ENCODE data around the gene COL18A1.

The COL18A1 gene

DNA sequence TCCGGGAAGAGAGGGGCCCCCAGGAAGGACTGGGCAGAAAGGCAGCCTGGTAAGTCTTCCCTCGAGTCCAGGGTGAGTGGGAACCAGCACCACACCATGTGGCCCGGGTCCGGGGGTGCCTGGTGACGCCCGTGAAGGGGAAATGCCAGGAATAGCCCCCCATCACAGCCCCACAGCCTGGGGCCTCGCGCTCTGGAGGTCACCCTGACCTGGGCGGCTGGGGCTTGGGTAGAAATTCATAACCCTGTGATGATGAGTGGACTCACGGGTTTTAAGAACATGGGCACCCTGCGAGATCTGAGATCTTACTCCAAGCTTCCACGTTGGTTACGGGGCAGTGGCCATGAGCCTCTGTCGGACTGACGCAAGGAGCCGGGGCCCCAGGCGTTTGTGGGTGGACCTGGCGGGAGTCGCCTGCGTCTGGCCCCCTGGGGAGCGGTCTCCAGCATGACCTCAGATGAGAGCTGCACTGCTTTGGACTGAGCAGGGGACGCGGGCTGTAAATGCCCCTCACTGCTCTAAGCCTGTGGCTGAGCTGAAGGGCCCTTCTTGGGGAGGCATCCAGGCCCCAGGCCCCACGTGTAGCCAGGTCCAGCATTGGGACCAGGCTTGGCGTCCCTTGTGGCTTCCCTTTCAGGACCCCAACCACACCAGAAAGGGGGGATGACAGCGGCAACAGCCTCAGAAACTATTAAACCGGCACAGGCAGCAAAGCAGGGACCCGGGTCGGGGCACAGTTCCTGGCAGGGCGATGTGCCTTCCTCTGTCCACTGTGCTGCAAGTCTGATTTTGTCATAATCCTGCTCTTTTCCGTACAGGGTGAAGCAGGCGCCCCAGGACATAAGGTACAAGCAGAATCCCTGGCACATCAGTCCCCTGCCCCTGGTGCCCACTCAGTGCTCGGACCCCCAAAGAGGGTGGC, 77.3 kb downstream of the COL18A1 start:
- DNase-seq, result peak; percentile 34

- peak; percentile 92 for DNase-seq
Observed at GRCh38 chr21:45482899-45483821, 78.2 kb downstream of the COL18A1 start.

- no peak for DNase-seq
Observed at GRCh38 chr21:45484318-45484717, 79.4 kb downstream of the COL18A1 start.

DNA sequence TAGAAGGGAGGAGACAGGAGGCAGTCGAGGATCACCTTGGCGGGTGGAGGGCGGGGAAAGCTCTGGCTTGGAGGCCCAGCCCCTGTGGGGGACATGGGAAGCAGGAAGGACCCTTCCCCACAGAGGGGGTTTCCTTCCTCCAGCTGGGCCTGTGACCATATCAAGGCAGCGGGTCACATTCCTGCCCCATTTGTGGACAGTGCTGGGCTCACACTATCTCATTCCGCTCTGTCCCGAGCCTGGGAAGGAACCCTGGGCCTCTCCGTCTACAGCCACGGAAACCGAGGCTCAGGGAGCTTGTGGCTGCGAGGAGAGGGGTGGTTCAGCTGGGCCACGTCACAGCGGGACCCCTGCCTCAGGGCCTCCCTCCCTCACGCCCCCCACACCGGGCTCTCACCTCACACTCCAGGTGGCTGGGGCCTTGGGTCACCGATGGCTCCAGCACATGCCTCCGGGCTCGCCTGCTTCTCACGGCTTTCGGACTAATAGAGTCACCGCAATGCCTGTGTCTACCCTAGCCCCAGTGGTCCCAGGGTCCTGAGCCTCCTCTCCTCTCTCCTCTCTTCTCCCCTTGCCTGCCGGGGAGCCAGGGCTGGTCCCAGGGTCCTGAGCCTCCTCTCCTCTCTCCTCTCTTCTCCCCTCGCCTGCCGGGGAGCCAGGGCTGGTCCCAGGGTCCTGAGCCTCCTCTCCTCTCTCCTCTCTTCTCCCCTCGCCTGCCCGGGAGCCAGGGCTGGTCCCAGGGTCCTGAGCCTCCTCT, 80.9 kb downstream of the COL18A1 start:
- DNase-seq, result no peak

DNA sequence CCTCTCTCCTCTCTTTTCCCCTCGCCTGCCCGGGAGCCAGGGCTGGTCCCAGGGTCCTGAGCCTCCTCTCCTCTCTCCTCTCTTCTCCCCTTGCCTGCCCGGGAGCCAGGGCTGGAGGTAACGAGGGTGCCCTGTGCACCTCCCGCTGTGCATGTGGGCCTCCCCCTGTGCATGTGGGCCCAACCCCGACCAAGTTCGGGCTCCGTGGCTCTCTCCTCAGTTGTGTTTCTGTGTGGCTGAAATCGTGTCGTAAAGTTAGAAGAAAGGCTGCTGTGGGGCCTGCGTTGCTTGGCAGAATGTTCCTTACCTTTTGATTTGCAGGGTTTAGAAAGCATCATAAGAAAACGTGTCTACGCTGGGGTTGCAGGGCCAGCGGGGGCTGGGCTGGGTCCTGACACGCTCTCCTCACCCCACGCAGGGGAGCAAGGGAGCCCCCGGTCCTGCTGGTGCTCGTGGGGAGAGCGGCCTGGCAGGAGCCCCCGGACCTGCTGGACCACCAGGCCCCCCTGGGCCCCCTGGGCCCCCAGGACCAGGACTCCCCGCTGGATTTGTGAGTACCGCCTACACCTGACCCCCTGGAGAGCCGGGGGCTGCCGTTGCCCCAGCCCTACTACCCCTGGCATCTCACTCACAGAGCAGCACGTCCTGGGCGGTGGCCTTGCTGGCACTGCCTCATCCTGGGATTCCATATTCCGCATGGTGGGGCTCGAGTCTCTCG, 81.6 kb downstream of the COL18A1 start:
- DNase-seq, result no peak

GRCh38 chr21:45487161-45487806, 82.3 kb downstream of the COL18A1 start:
- no peak for DNase-seq

DNA sequence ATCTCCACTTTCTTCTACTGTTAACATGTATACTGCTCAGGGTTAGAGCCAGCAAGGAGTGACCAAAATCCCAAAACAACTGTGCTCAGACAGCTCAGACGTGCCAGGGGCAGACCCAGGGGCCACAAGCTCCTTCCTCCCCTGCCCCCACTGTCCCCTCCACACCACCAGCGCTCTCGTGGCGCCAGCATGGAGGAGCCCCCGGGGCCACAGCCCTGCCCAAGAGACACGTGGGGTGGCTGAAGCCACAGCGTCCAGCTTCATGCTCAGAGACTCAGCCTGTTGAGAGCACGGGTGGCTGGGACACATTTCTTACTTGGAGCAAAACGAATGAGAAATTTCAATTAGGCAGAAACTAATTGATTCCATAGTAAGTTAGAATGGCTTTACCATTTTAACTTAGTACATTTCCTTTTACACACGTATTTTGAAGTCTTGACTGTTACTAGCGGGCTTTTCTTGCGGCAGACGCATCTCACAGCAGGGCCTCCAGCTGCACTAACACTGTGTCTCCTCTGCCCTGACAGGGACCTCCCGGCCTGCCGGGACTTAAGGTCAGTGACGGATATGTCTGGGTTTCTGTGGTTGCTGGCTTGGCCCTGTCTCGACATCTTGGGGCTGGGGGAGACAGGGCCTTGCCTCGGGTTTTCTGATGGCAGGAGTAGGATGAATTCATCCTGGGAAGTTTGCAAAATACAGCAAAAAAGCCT, 83.1 kb downstream of the COL18A1 start:
- no peak for DNase-seq

DNA sequence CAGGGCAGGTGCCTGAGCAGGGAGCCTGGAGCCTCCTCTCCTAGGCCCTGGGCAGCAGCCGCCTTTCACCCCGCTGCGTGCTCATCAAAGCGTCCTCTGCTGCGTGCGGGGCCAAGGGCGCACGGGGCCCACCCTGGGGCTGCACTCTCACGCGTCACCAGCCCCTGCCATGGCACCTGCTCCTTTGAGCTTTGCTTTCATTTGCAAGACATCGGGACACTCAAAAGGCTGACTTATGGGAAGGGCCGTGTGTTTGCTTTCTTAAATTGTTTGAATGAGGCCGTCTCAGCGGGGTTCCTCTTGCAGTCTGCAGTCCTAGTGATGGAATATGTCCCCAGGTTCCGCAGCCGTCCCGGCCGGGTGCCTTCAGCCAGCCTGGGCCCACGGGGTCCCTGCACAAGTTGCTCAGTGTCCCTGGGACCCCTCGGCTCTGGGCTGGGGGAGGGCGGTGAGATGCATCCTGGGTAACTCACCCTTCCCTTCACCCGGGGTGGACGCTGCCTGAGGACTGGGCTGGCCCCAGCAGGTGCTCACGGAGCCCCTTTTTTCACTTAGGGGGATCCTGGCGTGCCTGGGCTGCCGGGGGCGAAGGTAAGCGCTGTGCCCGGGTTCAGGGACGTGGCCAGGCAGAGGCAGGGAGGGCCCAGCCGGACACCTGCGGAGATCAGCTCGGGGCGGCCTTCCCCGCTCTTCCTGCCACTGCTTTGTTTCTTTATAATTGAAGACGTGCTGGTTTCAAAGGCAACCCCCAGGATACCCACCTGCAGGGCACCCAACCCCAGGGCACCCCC, 84.2 kb downstream of the COL18A1 start:
- no peak for DNase-seq

DNA sequence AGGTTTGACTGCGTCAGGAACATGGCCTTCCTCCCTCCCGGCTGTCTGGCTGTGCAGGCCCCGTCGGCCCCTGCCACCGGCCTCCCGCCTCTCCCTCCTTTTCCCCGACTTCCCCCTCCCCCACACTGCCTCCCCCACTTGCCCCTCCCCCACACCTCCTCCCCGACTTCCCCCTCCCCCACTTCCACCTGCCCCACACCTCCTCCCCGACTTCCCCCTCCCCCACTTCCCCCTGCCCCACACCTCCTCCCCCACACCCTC, 84.7 kb downstream of the COL18A1 start:
- no peak for DNase-seq

DNA sequence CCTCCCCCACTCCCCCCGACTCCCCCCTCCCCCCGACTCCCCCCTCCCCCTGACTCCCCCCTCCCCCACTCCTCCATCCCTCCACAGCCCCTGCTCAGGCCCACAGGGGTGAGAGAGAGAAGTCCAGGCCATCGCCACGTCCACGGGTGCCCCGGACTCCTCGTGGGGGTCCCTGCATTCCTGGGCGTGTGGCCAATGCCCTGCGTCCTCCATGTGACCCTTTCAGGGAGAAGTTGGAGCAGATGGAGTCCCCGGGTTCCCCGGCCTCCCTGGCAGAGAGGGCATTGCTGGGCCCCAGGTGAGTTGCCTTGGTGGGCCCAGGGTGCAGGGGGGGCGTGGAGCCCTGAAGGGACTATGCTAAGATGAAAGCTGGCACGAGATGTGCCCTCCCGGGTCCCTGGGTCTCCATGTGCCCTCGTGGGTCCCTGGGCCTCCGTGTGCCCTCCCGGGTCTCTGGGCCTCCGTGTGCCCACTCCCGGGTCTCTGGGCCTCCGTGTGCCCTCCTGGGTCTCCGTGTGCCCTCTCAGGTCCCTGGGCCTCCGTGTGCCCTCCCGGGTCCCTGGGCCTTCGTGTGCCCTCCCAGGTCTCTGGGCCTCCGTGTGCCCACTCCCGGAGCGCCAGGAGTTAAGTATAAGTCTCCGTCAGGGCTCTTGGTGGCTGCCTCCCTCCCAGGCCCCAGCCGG, 85.2 kb downstream of the COL18A1 start:
- no peak for DNase-seq

GRCh38 chr21:45491056-45491455, 86.1 kb downstream of the COL18A1 start:
- DNase-seq, result no peak

DNA sequence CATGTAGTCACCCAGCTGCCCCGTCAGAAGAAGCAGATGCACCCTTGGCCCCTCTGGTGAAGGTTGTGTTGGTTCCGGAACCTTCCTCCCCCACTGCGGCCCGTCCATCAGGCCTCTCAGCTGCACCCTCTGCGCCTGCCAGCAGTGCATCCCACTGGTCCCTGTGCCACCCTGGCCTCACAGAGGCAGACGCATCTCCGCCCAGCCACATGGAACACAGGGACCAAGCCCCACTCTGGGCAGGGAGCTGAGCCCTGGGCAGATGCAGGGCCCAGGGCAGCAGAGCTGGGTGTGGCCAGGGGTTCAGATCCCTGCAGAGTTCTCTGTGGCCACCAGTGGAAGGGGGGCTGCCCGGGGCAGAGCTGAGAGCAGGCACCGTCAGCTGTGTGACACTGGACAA, 86.7 kb downstream of the COL18A1 start:
- DNase-seq, result no peak

- DNase-seq, result no peak
Observed at GRCh38 chr21:45492765-45493164, 87.8 kb downstream of the COL18A1 start.

DNA sequence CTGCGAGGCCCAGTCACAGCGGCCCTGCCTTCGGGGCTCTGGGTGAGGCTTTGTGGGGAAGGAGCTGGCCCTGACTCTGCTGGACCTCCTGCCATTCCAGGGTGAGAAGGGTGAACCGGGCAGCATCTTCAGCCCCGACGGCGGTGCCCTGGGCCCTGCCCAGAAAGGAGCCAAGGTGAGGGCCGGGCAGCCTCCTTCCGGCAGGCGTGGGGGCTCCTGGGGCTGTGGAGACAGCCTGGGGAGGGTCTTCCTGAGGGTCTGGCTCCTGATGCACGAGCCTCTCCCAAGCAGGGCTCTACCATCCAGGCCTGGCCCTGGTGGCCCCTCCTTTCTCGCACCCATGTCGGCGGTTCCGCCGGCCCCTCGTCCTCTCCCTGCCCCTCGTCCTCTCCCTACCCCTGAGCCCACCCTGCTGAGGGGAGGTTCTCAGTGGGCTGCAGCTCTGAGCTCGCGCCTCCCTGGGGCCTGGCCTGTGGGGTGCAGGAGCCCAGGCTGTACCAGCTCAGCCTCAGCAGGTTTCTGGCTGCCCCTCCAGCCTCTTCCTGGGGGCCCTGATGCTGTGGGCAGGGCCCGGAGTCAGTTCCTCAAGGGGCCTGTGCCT, 88.5 kb downstream of the COL18A1 start:
- DNase-seq, result no peak

- no peak for DNase-seq
Observed at GRCh38 chr21:45494135-45494850, 89.3 kb downstream of the COL18A1 start.

DNA sequence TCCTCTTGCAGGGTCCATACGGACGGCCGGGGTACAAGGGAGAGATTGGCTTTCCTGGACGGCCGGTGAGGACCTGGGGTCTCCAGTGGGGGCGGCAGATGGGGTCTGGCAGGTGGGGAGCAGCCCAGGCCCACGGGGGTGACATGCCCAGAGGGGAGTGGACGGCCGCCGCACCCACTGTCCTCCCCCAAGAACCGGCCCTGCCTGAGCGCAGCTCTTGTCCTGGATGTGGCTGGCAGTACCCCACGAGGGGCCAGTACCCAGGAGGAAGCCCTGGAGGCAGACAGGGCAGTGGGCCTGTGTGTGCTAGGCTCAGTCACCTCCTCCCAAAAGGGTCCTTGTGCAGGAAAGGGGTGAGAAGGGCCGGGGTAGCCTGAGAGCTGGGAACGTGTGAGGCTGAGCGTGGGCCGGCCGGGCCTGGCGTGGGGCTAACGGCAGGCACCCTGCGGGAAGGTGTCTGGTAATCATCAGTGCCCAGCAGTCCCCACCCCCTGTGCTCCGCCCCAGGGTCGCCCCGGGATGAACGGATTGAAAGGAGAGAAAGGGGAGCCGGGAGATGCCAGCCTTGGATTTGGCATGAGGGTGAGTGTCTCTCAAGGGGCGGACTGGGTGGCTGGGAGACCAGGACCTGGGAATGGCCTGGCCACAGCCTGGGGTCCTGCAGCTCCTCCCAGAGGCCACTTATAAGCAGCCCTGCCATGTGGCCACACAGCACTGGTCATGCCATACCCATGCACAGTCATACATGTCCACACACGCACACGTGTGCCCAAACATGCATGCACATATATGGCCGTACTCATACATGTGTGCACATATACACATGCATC, 90.1 kb downstream of the COL18A1 start:
- DNase-seq, result no peak

DNA sequence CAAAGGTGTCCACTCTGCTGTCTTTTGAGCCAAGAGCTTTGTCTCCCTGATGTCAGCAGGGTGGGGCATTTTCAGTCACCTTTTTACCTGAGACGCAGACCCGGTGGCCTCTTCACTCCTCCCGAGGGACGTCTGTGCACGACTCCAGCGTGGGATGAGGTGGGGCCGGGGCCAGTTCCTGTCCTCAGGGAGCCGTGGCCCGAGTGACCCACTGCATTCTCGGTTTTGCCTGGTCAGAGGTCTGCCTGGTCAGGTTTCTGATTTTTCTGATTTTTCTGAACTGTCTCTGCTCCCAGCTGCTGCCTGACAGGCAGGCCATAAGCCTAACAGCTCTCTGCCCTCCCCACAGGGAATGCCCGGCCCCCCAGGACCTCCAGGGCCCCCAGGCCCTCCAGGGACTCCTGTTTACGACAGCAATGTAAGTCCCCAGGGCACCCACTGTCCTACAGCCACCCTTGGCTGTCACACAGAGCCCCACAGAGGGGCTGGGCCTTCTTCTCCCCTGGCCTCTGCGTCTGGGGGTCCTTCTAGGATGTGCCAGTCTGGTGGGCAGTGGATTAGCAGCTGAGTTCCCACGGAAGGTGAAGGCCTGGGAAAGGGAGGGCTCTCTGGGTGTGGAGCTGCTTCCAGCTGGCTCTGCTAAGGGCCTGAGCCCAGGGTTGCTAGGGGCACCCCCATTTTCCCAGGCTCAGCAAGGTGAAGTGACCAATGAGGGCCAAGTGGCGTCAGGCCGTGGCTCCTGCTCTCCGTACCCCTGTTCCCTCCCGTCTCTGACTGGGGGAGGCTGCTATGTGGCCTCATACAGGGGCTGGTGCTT, 91.4 kb downstream of the COL18A1 start:
- DNase-seq, result no peak

Data from hematopoietic multipotent progenitor cell treated with erythropoietin and hydrocortisone succinate and interleukin-3 and kit ligand, for 6 days (in vitro differentiated cells).